Fibroblast of villous mesenchyme (primary cell): ENCODE measurements around the gene TRIM26. TPM values are rescaled to one million over a fixed set of nuclear protein-coding genes. Genes with fewer than 3 reads are reported as not detected.
"Not testable (repeated sequence)": the region's sequence is repeated elsewhere in the genome, so short reads cannot be mapped to it uniquely, and the experiment has no call there.

Source experiments
- DNase-seq: peaks from one replicate; pipeline ENCODE4 v3.0.0-alpha.2; 2010; ENCODE audit warnings: low read depth
- H3K4me3 ChIP-seq: 2 replicates; pipeline ENCODE4 v1.5.1; 2011; ENCODE audit warnings: low read depth, mild to moderate bottlenecking, low read length
- total RNA-seq: library from RNA; depleted of rRNA; stranded (reverse); fragments of >200 nt; gene quantifications from 2 replicates; pipeline ENCODE4 v1.2.3, GENCODE V29; 2012
- TF ChIP-seq, protein P1 (sequence below): IDR thresholded peaks from 2 replicates; pipeline ENCODE4 v1.5.1; 2012; ENCODE audit warnings: low read depth, mild to moderate bottlenecking, low read length; ENCODE audit not compliant: insufficient read depth

TRIM26 gene
- total RNA-seq, 1 donor, result 21.2 TPM

DNA sequence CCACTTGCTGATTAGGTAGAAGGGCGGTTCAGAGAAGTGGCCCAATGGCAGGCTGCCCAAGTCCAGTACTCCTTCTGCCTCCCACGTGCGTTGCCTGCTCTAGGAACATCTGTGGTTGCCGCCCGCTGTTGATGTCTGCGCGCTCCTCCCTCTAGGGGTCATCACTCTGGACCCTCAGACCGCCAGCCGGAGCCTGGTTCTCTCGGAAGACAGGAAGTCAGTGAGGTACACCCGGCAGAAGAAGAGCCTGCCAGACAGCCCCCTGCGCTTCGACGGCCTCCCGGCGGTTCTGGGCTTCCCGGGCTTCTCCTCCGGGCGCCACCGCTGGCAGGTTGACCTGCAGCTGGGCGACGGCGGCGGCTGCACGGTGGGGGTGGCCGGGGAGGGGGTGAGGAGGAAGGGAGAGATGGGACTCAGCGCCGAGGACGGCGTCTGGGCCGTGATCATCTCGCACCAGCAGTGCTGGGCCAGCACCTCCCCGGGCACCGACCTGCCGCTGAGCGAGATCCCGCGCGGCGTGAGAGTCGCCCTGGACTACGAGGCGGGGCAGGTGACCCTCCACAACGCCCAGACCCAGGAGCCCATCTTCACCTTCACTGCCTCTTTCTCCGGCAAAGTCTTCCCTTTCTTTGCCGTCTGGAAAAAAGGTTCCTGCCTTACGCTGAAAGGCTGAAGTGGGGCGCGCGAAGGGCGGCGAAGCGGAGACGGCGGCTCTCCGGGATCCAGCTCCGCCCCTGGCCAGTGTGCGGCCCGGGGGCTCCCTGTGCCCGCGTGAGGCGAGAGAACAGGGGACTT lies 41.3 kb downstream of the TRIM26 start:
- DNase-seq, result peak; percentile 39
- no peak overlapping the region for H3K4me3 ChIP-seq
- TF ChIP-seq, protein P1, sequence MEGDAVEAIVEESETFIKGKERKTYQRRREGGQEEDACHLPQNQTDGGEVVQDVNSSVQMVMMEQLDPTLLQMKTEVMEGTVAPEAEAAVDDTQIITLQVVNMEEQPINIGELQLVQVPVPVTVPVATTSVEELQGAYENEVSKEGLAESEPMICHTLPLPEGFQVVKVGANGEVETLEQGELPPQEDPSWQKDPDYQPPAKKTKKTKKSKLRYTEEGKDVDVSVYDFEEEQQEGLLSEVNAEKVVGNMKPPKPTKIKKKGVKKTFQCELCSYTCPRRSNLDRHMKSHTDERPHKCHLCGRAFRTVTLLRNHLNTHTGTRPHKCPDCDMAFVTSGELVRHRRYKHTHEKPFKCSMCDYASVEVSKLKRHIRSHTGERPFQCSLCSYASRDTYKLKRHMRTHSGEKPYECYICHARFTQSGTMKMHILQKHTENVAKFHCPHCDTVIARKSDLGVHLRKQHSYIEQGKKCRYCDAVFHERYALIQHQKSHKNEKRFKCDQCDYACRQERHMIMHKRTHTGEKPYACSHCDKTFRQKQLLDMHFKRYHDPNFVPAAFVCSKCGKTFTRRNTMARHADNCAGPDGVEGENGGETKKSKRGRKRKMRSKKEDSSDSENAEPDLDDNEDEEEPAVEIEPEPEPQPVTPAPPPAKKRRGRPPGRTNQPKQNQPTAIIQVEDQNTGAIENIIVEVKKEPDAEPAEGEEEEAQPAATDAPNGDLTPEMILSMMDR, result peak; percentile 4

DNA sequence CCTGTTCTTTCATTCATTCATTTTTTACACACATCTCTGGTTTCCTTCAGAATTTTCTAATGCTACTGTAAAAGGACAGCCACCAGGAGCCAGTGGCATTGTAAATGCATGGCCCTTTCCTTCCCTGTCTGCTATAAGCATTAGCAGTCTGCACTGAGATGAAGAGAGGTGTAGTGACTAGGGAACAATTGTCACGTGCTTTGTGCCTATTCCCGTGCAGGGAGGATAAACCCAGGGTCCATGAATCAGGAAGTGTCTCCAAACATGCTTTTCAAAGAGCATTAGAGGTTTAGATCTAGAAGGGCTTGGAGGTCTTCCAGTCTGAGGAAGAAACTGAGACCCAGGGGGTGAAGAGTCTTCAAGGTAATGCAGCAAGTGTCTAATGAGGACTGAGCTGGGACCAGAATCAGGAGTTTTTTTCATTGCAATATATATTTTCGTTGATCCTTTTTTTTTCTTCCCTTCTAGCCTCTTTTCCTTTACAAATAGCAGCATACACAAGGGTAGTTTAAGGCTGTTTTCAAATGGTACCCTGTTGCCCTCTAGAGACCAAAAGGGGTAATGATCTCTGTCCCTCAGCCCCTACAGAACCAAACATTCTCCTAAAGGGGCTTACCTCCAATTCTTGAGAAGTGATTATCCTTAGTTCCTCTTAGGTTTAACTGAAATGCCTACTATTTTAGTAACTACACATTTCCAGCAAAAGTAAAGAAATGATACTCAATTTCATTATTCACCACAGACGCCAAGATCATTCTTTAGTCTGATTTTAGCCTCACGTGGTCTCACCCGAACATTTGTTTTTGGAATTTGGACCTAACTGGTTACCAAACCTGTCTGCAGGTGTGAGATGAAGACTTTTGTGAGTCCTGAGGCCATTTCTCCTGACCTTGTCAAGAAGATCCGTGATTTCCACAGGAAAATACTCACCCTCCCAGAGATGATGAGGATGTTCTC lies 43.3 kb downstream of the TRIM26 start:
- no peak overlapping the region for H3K4me3 ChIP-seq
- TF ChIP-seq, protein P1, result peak; percentile 90
- peak; percentile 62 for DNase-seq

DNA sequence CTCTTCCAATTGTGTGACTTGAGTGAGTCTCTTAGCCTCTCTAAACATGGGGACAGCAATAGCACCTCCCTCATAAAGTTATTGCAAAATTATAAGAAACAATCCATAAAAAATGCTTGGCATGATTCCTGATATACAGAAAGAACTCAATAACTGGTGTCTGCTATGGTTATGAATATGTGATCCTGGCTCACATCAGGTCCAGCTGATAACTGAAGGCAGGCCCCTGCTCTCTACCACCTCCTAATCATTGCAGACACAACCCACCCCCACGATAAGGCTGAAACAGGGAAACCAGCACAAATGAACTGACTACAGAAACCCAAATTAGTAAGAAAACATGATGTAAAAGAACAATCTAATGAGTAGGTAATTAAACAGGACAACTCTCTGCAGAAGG lies 44.5 kb downstream of the TRIM26 start:
- TF ChIP-seq, protein P1, result no peak
- DNase-seq, result no peak
- H3K4me3 ChIP-seq, result no peak overlapping the region

DNA sequence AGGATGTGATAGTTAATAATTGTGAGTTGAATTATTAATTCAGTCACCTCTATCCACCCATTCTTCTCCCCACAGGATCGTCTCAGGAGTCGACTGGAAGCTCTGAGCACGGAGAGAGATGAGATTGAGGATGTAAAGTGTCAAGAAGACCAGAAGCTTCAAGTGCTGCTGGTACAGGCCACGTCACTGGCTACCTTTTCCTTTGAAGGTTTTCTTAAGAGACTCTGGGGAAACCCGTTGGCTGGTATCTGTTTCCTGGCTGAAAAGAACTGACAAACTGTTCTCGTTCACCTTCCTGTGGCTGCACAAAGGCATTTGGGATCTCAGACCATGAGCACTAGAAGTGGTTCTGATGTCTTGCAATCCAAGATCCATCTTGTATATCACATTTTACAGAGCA lies 46.1 kb downstream of the TRIM26 start:
- TF ChIP-seq, protein P1, result no peak
- no peak for DNase-seq
- no peak overlapping the region for H3K4me3 ChIP-seq

DNA sequence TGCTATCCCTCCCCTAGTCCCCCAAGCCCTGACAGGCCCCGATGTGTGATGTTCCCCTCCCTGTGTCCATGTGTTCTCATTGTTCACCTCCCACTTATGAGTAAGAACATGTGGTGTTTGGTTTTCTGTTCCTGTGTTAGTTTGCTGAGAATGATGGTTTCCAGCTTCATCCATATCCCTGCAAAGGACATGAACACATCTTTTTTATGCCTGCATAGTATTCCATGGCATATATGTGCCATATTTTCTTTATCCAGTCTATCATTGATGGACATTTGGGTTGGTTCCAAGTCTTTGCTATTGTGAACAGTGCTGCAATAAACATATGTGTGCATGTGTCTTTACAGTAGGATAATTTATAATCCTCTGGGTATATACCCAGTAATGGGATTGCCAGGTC lies 48.0 kb downstream of the TRIM26 start:
- DNase-seq, H3K4me3 ChIP-seq: not testable (repeated sequence)

DNA sequence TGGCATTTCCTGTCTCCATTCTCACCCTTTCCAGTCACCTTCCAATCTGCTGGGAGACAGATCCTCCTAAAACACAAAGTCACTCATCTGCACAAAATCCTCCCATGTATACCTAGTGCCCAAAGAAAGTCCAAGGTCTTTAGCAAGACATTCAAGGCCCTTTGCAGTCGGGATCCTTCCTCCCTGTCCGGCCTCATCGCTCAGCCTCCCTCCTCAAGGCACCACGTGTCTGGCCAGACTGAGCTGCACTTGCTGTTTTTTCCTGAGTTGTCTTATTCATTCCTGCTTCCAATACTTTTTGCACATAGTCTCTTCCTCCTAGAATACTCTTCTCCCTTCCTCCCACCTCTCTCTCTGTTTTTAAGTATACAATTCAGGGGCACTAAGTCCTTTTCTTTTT lies 48.5 kb downstream of the TRIM26 start:
- TF ChIP-seq, protein P1, result no peak
- H3K4me3 ChIP-seq, result no peak overlapping the region
- no peak for DNase-seq
